AG08396 (cell line): Measurements from ENCODE around the gene TRAPPC14.

Experiments
- DNase-seq: peaks from one replicate; pipeline ENCODE4 v3.0.0; 2012; ENCODE audit warnings: low spot score, mixed read lengths

TRAPPC14 gene

DNA sequence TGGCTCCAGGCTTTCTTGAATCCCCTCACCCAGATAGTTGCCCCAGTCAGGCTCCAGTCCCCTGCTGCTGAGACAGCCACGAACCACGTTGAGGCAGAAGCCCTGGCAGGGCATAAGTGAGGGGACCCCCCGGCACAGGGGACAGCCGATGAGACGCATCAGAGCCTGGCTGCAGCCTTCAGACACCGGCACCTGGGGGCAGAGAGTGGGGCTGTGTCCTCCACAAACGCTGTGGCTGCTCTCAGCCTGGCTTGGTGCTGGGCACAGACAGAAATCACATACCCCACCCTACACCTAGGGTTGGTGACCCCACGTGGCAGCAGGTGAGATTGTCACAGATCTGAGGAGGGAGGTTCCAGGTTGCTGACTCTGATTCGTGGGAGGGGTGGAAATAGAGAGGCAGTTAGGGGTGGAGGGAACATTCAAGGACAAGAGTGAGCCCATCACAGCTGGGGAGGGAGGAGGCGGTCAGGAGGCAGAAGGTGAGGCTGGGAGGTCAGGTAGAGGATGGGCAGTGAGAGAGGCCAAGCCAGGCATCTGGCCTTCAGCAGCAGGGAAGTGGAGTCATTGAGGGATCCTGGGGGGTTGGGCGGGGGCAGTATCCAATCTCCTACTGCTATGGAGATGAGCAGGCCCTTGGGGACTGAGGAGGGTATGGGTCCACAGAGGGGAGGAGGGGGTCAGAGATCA, 15.4 kb upstream of the TRAPPC14 start:
- DNase-seq = no peak

GRCh38 chr7:100171840-100172239, 13.3 kb upstream of the TRAPPC14 start:
- DNase-seq = no peak

- DNase-seq = no peak
These were observed 12.7 kb upstream of the TRAPPC14 start for GRCh38 chr7:100171087-100171681.

GRCh38 chr7:100170101-100170897, 11.8 kb upstream of the TRAPPC14 start:
- DNase-seq = no peak

- DNase-seq = no peak
These were observed 10.8 kb upstream of the TRAPPC14 start for GRCh38 chr7:100169147-100169850.

GRCh38 chr7:100167912-100168323, 9.4 kb upstream of the TRAPPC14 start:
- DNase-seq = no peak

DNA sequence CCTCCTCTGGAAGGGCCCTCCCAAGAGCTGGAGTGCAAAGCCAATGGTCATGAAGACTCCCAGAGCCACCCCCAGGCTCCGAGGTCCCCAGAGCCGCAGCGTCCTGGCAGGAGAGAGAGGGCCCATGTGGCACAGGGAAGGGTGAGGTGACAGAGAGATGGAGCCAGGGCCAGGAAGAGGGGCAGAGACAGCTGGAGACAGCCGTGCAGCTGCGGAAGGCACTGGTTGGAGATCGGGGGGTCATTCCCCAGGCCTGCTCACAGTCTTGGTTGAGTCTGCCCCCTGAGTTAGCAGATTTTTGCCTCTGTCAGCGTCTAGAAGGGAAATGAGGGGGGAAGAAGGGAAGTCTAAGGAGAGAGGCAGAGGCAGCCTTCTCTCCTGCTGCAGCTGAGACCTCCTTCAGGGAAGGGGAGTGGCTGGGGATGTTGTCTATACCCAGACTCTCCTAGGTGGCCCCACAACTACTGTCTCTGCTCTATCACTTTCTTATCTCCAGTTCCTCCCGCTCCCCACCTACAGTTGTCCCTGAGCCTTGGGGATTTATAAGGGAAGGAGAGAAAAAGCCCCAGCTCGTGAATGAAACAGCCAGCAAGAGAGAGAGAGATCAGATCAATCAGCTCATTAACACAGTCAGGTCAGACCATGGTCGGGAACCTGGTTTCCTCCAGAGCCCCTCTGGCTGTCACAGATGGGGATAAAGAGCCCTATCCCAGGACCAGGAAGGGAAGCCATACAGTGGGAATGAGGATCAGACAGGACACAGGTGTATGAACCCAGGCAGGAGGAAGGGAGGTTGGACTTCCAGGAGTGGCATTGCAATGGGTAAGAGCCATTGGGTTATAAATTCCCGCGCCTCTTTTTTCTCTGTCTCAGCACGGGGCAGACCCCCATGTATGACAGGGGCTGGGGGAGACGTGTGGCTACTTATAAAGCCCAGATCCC, 8.7 kb upstream of the TRAPPC14 start:
- DNase-seq = no peak

DNA sequence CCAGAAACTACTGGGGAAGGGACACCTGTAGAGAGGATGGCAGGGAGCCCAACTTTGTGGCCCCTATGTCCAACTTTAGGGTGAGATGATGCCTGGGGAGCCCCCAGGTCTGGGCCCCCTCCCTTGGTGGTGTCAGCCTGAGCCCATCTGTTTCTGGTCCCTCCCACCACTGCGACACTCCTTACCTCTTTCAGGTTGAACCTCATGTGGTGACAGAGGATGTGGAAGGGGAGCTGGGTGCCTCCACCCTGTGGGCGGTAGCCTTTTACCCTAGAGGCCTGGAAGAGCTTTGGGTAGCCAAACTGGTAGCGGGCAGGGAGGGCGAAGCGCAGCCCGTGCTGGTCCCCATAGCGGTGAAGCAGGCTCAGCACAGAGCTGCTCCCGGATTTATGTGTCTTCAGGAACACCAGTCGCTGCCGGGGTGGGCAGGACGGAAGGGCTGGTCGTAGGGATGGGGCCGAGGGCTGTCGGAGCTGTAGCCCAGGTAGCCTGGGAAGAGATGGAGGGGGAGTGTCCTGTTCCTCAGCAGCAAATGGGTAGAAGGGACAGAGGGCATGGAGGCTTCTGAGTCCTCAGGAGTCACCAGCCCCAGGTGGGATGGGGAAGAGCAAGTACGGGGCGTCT, 7.9 kb upstream of the TRAPPC14 start:
- no peak for DNase-seq

GRCh38 chr7:100163871-100164270, 5.3 kb upstream of the TRAPPC14 start:
- DNase-seq = no peak

DNA sequence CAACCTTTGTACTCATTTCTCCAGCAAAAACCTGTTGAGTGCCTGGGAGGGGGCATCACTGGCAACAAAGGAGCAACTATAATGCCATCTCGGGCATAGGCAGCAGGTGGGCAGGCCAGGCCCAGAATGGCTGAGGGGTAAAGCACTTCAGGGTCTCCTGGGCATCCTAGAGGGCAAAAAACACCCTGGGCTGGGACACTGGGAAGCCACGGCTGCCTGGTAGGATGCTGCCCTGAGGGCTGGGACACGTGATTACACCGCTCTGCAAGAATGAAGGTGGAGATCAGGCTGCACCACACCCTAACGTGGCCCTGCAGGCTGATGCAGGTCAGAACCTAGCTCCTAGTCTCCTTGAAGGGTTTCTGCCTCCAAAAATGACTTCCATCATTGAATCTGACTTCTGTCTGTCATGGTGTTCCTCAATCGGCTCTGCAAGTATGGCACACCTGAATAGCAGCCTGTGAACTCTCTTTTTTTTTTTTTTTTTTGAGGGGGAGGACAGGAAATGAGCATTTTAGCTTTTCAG, 4.5 kb upstream of the TRAPPC14 start:
- no peak for DNase-seq

- no peak for DNase-seq
These were observed 1.5 kb upstream of the TRAPPC14 start for GRCh38 chr7:100160067-100160466.

DNA sequence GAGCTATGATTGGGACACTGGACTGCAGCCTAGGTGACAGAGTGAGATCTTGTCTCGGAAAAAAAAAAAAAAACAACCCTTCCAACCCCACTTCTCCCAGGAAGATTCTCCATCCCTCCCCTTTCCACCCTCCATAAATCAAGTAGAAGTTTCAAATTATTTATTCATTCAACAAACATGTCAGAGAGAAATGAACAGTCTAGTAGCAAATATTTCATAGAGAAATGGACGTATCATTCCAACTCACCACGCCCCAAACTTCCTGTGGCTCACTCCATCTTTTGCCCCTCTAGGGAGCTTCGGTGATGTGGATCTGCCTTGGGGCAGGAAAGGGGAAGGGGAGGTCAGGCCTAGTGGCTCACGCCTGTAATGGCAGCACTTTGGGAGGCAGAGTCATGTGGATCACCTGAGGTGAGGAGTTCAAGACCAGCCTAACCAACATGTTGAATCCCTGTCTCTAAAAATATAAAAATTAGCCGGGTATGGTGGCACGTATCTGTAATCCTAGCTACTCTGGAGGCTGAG, 638 bp upstream of the TRAPPC14 start:
- DNase-seq = no peak

- peak; percentile 84 for DNase-seq
These were observed 942 bp downstream of the TRAPPC14 start for GRCh38 chr7:100157334-100158228.

GRCh38 chr7:100157069-100157333, 1.5 kb downstream of the TRAPPC14 start:
- DNase-seq = no peak

GRCh38 chr7:100156331-100157068, 2.0 kb downstream of the TRAPPC14 start:
- DNase-seq = no peak

GRCh38 chr7:100155553-100156317, 2.8 kb downstream of the TRAPPC14 start:
- no peak for DNase-seq

GRCh38 chr7:100154651-100155491, 3.7 kb downstream of the TRAPPC14 start:
- no peak for DNase-seq
